Tibial artery (tissue), 4 donors: ENCODE data around the gene PSAP.
"Not testable (repeated sequence)": the region's sequence is repeated elsewhere in the genome, so short reads cannot be mapped to it uniquely, and the experiment has no call there.

ENCODE experiments used
- DNase-seq, 2 donors: peaks; one replicate each; pipeline ENCODE4 v3.0.0-alpha.2; 2019
- H3K27ac ChIP-seq, 2 donors: fragments of 200-600 bp; sonication (generic) in 1 of 2; 1 replicate in 1 of 2; 2 replicates in 1 of 2; pipeline ENCODE4 v1.5.1; 2018 to 2019; ENCODE audit warnings: mild to moderate bottlenecking in 1 of 2
- H3K27me3 ChIP-seq, 2 donors: fragments of 200-600 bp; sonication (generic) in 1 of 2; one replicate each; pipeline versions ENCODE4 v1.5.1 to v1.6.0; 2016 to 2019
- H3K36me3 ChIP-seq, 3 donors: fragments of 200-600 bp; sonication (generic) in 2 of 3; one replicate each; pipeline ENCODE4 v1.5.1; 2016 to 2019; ENCODE audit warnings: mild to moderate bottlenecking in 2 of 3
- H3K4me1 ChIP-seq, 4 donors: fragments of 200-600 bp; sonication (generic) in 2 of 4; 1 replicate in 3 of 4; 2 replicates in 1 of 4; pipeline ENCODE4 v1.5.1; 2016 to 2019
- H3K4me3 ChIP-seq, 2 donors: fragments of 200-600 bp; sonication (generic) in 1 of 2; 1 replicate in 1 of 2; 2 replicates in 1 of 2; pipeline ENCODE4 v1.5.1; 2018 to 2019; ENCODE audit warnings: mild to moderate bottlenecking in 2 of 2
- H3K9me3 ChIP-seq, 3 donors: fragments of 200-600 bp; sonication (generic) in 1 of 3; one replicate each; pipeline ENCODE4 v1.5.1; 2016 to 2019
- intact Hi-C: fragments of 100-400 bp; cut with DNase I; formaldehyde crosslinking; loops from one replicate; pipeline ENCODE4 v1.15.0; 2023; ENCODE audit warnings: low total_unique reads
- TF ChIP-seq, protein P1 (sequence below), 2 experiments: fragments of 200-600 bp in 1 of 2; fragments of 450-650 bp in 1 of 2; IDR thresholded peaks; one replicate each; pipeline ENCODE4 v1.5.1; 2017 to 2019; ENCODE audit warnings: antibody characterized with exemption in 2 of 2, mild to moderate bottlenecking in 1 of 2, moderate library complexity in 1 of 2

The PSAP gene

GRCh38 chr10:71850743-71851464, at the start of gene PSAP:
Gene PSAP (minus strand): TSS chr10:71851251. CDS start chr10:71851221, 30 bp downstream.
- TF ChIP-seq, protein P1, sequence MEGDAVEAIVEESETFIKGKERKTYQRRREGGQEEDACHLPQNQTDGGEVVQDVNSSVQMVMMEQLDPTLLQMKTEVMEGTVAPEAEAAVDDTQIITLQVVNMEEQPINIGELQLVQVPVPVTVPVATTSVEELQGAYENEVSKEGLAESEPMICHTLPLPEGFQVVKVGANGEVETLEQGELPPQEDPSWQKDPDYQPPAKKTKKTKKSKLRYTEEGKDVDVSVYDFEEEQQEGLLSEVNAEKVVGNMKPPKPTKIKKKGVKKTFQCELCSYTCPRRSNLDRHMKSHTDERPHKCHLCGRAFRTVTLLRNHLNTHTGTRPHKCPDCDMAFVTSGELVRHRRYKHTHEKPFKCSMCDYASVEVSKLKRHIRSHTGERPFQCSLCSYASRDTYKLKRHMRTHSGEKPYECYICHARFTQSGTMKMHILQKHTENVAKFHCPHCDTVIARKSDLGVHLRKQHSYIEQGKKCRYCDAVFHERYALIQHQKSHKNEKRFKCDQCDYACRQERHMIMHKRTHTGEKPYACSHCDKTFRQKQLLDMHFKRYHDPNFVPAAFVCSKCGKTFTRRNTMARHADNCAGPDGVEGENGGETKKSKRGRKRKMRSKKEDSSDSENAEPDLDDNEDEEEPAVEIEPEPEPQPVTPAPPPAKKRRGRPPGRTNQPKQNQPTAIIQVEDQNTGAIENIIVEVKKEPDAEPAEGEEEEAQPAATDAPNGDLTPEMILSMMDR (IDR thresholded peaks at IDR 0.05), result no peak

DNA sequence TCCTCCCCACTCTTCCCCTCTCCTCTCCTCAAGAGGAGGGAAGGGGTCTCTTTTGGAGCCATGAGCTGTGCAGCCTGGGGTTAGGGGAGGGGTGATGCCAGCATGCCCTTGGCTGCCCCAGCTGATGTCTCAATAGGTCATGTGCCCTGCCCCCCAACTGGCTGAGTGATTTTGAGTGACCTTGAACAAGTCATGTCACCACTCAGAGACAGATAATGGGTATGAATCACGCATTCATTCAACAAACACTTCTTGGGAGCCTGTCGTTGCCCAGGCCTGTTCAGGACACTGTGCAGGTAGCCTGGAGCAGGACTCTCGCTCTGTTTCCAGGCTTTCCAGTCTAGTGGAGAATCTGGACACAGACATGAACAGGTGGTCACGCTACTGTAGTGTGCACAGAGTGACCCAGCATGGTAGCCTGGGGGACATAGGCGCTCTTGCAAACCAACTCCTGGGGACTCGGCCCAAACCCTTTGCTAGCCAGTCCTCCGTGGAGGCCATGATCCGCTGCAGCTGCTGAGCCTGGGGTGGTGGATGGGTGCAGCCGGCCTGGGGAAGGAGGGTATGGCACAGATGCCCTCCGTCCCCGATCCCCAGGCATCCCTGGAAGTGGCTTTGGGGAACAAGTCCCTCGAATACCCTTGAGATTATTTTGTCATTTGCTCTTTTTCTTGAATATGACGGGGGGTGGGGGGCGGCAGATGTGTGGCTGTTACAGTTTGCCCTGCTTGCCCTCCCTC, 49.6 kb upstream of the PSAP start:
- Histone ChIP-seq H3K4me1 (no peaks in the 10 kb centered on the region), H3K27me3 (no peaks in the 10 kb centered on the region), H3K4me3 (no peak overlapping the region), H3K36me3 (no peaks in the 10 kb centered on the region), H3K27ac (no peak overlapping the region), H3K9me3 (no peaks in the 10 kb centered on the region)
- intact Hi-C loops, result loop anchor here (5.0 kb wide), 1 partner anchor 142 kb away; no protein-coding TSS in a partner anchor
- DNase-seq, result no peak
- TF ChIP-seq, protein P1 (IDR thresholded peaks at IDR 0.05), result no peak

More at GRCh38 chr10:71850743-71851464, at the start of gene PSAP:
- no peaks in the 10 kb centered on the region for H3K27me3 ChIP-seq
- no peaks in the 10 kb centered on the region for H3K9me3 ChIP-seq
- DNase-seq, result peak; percentile 99
- H3K4me1 ChIP-seq, result peaks cover 0 to 42% (median 27%) of the 10 kb centered on the region in 4 donors
- H3K36me3 ChIP-seq, result no peaks in the 10 kb centered on the region
- intact Hi-C loops, result no loop called here
- H3K27ac ChIP-seq, result peak within 1 kb of the TSS; percentile 95 to 99
- peak within 1 kb of the TSS; percentile 83 to 94 for H3K4me3 ChIP-seq

DNA sequence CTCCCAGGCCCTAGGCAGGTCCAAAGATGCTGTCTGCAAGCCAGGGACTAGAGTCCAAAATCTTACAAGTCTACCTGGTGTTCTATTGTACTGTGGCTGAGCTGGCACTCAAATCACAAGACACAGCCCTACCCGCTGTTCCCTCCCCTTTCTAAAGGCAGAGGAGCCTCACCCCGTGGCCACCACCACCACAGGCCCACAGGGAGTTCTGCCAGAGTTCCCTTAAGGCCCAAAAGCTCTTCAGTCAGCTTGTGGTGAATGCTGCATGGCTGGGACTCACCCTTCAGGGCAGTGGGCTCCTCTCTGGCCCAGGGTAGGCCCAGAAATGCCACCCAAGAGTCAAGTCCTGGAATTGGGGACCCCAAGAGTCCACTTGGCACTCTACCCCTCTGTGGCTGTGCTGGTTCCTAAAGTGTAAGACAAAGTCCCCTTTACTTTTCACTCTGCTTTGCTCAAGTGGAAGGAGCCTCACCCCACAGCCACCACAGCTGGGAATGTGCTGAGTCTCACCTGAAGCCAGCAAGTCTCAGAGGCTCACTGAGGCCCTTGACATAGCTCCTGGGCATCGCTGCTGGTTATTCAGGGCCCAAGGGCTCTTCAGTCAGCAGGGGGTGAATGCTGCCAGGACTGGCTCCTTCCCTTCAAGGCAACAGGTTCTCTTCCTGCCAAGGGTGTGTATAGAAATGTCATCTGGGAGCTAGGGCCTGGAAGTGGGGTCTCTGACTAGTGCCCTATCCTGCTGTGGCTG, 48.8 kb upstream of the PSAP start:
- no peak overlapping the region for H3K27ac ChIP-seq
- DNase-seq, result no peak
- H3K27me3 ChIP-seq, result no peaks in the 10 kb centered on the region
- no peaks in the 10 kb centered on the region for H3K36me3 ChIP-seq
- H3K4me1 ChIP-seq, result no peaks in the 10 kb centered on the region
- H3K4me3 ChIP-seq, result no peak overlapping the region
- H3K9me3 ChIP-seq, result no peaks in the 10 kb centered on the region
- TF ChIP-seq, protein P1 (IDR thresholded peaks at IDR 0.05), result no peak
- intact Hi-C loops, result loop anchor here (2.0 to 10.0 kb wide), 4 partner anchors 55 to 195 kb away; no protein-coding TSS in a partner anchor

- not testable (repeated sequence) for H3K4me1 ChIP-seq, DNase-seq, H3K9me3 ChIP-seq, H3K36me3 ChIP-seq, H3K4me3 ChIP-seq, H3K27ac ChIP-seq, H3K27me3 ChIP-seq
- intact Hi-C loops, result loop anchor here (2.0 to 10.0 kb wide), 3 partner anchors 56 to 194 kb away; no protein-coding TSS in a partner anchor
Observed at GRCh38 chr10:71898346-71898745, 47.3 kb upstream of the PSAP start.

DNA sequence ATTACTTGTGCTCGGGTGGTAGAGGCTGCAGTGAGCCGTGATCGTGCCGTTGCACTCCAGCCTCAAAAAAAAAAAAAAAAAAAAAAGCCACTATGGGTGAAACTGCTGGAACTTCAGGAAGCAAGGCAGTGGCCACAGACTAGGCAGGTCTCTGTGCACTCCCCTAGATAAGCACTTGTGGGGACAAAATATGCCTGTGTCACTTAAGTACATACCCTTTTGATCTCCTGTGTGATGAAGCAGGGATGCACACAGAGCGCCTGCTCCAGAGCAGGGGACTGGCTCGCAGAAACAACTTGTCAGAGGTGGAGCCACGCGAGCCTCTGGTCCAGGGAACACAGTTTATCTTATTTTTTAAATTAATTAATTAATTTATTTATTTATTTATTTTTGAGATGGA, 42.9 kb upstream of the PSAP start:
- no peaks in the 10 kb centered on the region for H3K36me3 ChIP-seq
- H3K27ac ChIP-seq, result no peak overlapping the region
- DNase-seq, result no peak
- TF ChIP-seq, protein P1 (IDR thresholded peaks at IDR 0.05), result no peak
- intact Hi-C loops, result loop anchor here (5.0 to 10.0 kb wide), 3 partner anchors 59 to 582 kb away; no protein-coding TSS in a partner anchor
- H3K27me3 ChIP-seq, result no peaks in the 10 kb centered on the region
- H3K9me3 ChIP-seq, result no peaks in the 10 kb centered on the region
- H3K4me1 ChIP-seq, result peaks cover 0 to 7% (median 6%) of the 10 kb centered on the region in 4 donors
- no peak overlapping the region for H3K4me3 ChIP-seq
